ENCODE measurements around the gene SNRNP200.

DNA sequence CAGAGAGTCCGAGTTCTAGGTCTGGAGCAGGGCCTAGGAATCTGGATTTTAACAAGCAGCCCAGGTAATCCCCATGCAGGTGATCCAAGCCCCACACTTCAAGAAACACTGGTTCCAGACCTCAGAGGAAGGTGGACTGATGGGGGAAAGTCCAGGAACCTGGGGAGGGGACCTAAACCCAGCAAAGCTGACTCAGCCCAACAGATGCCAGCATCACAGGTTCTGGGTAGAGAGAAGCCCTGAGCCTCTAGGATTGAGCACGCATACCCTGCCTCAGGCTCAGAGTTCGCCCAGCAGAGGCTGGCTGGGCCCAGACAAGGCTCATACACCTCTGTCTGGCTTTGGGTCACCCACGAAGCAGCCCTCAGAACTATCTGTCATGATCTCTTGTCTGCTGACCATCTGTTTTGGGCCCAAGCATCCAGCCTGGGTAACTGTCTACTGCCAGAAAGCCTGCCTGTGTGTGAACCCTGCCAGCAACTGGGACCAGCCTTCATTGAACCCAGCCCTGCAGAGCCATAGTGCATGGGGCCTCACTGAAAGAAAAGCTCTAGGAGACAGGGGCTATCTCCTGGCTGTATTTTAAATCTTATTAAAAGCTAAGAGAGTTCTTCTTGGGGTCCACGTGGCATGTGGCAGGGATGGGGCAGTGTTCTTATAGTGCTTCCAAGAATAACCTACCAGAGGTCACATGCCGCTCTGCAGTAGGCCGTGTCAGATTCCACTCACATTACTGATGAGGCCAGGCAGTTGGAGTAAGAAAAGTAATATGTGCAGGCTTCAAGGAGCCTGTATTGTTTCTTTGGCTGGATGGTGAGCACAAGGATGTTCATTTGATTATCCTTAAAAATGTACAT lies 47.0 kb downstream of the SNRNP200 start:
- TF ChIP-seq, protein P1, sequence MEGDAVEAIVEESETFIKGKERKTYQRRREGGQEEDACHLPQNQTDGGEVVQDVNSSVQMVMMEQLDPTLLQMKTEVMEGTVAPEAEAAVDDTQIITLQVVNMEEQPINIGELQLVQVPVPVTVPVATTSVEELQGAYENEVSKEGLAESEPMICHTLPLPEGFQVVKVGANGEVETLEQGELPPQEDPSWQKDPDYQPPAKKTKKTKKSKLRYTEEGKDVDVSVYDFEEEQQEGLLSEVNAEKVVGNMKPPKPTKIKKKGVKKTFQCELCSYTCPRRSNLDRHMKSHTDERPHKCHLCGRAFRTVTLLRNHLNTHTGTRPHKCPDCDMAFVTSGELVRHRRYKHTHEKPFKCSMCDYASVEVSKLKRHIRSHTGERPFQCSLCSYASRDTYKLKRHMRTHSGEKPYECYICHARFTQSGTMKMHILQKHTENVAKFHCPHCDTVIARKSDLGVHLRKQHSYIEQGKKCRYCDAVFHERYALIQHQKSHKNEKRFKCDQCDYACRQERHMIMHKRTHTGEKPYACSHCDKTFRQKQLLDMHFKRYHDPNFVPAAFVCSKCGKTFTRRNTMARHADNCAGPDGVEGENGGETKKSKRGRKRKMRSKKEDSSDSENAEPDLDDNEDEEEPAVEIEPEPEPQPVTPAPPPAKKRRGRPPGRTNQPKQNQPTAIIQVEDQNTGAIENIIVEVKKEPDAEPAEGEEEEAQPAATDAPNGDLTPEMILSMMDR (IDR thresholded peaks at IDR 0.05), result no peak
- TF ChIP-seq POLR2A (IDR thresholded peaks at IDR 0.05; ENCODE audit: low read length) (no peak), CEBPB (IDR thresholded peaks at IDR 0.05) (no peak)

All from A549 (cell line).